ENCODE results near the gene PCP4. TPM values are rescaled to one million over a fixed set of nuclear protein-coding genes. Genes with fewer than 3 reads are reported as not detected.

Gene PCP4
- total RNA-seq, 1 donor from 2014 or later: 1.6 TPM

GRCh38 chr21:39924577-39925308 is 57.5 kb downstream of the PCP4 start:
- no peak for DNase-seq

GRCh38 chr21:39927304-39927886 is 60.2 kb downstream of the PCP4 start:
- no peak for DNase-seq

GRCh38 chr21:39932335-39932734 is 65.1 kb downstream of the PCP4 start:
- DNase-seq: no peak

- no peak for DNase-seq
Measured at GRCh38 chr21:39934895-39935294, 67.7 kb downstream of the PCP4 start.

- DNase-seq: no peak
Measured at GRCh38 chr21:39935716-39936115, 68.5 kb downstream of the PCP4 start.

GRCh38 chr21:39938086-39938625 is 70.9 kb downstream of the PCP4 start:
- no peak for DNase-seq

- DNase-seq: no peak
Measured at GRCh38 chr21:39946199-39946598, 79.0 kb downstream of the PCP4 start.

GRCh38 chr21:39947031-39947430 is 79.8 kb downstream of the PCP4 start:
- no peak for DNase-seq

- DNase-seq: no peak
Measured at GRCh38 chr21:39951183-39952101, 84.2 kb downstream of the PCP4 start.

- no peak for DNase-seq
Measured at GRCh38 chr21:39952265-39952664, 85.0 kb downstream of the PCP4 start.

GRCh38 chr21:39954570-39954969 is 87.3 kb downstream of the PCP4 start:
- DNase-seq: no peak

GRCh38 chr21:39955326-39955725 is 88.1 kb downstream of the PCP4 start:
- no peak for DNase-seq

GRCh38 chr21:39956586-39956985 is 89.3 kb downstream of the PCP4 start:
- no peak for DNase-seq

- no peak for DNase-seq
Measured at GRCh38 chr21:39958731-39959130, 91.5 kb downstream of the PCP4 start.

- DNase-seq: no peak
Measured at GRCh38 chr21:39961251-39961650, 94.0 kb downstream of the PCP4 start.

- no peak for DNase-seq
Measured at GRCh38 chr21:39965026-39965425, 97.8 kb downstream of the PCP4 start.

- no peak for DNase-seq
Measured at GRCh38 chr21:39966786-39967185, 99.5 kb downstream of the PCP4 start.

GRCh38 chr21:39968010-39968409 is 100.8 kb downstream of the PCP4 start:
- DNase-seq: no peak

GRCh38 chr21:39969691-39970364 is 102.6 kb downstream of the PCP4 start:
- no peak for DNase-seq

- no peak for DNase-seq
Measured at GRCh38 chr21:39971956-39972355, 104.7 kb downstream of the PCP4 start.

GRCh38 chr21:39972471-39972870 is 105.2 kb downstream of the PCP4 start:
- DNase-seq: no peak
